GM19328 (cell line): Measurements from ENCODE around the gene PPFIA1.
"Not testable (repeated sequence)": the region's sequence is repeated elsewhere in the genome, so short reads cannot be mapped to it uniquely, and the experiment has no call there.

Source experiments
- ATAC-seq: cut with Tn5 transposase; IDR thresholded peaks from one replicate; pipeline ENCODE4 v1.9.1; 2021; ENCODE audit warnings: mild to moderate bottlenecking, moderate library complexity; ENCODE audit not compliant: unreplicated experiment

PPFIA1 gene

GRCh38 chr11:70383664-70384565 lies 113.4 kb downstream of the PPFIA1 start:
- ATAC-seq: no peak

DNA sequence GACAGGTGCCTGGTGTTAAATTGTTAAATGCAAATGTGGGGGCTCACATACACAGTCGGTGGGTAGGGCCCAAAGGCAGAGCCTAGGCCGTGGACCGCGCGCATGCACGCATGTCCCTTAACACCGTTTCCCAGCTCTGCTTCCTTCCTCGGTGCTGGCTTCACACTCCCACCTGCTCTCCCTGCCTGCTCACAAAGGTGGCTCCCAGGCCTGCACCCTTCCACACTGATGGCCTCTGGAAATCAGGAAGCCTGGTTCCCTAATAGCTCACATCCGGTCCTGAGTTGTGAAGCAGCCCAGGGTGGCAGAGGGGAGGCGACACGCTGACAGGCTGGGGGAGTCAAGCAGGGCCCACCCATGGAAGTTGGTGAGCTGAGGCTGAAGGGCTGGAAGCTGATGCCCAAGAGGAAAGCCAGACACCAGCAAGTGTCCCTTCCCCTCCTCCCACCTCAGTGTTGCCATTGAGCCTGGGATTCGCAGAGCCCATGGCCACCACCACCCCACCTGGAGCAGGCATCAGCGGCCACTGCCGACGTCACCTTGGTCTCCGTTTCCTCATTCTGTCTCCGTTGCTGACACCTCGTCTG lies 114.2 kb downstream of the PPFIA1 start:
- ATAC-seq: no peak

GRCh38 chr11:70387564-70387963 lies 117.1 kb downstream of the PPFIA1 start:
- ATAC-seq: no peak

DNA sequence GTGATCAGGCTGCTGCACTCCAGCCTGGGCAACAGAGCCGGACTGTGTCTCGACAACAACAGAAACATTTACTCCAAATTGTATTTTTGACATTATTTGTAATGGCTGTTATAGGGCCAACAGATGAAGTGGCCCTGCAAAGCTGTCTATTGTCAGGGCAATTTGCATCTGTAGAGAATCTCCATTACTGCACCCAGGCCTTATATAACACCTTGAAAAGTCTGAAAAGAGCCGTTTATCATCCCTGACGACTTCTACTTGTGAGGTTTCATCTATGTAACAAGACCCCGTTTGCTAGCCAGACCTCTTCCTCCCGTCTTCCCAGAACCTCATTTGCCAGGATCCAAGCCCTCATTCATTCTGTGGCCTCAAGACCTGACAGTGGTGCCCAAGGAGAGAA lies 118.7 kb downstream of the PPFIA1 start:
- no peak for ATAC-seq

- ATAC-seq: not testable (repeated sequence)
These were observed 120.4 kb downstream of the PPFIA1 start for GRCh38 chr11:70390882-70391281.

DNA sequence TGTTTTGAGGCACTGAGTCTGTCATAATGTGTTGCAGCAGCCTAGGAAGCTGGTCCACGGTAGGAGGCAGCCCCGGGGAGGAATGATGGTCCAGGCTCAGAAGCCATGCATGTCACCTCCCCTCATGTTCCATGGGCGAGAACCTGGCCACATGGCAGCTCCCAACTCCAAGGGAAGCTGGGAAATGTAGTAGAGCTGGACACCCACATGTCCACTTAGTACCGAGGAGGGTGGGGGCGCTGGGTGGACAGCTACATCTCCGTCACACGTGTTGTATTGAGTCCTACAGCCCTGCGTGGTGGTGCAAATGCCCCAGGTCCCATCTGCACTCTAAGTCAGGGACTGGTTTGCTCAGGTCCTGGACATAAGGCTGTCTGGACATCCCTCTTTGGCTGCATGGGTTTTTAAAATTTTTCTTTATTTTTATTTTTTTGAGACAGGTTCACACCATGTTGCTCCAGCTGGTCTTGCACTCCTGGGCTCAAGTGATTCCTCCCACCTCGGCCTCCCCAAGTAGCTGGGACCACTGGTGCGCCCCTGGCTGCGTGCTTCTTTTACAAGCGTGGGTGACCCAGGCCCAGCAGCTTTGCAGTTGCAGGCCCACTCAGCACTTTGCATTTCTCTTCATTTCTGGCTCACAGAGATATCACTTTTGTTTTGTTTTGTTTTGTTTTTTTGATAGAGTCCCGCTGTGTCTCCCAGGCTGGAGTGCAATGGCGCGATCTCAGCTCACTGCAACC lies 123.9 kb downstream of the PPFIA1 start:
- ATAC-seq: no peak

DNA sequence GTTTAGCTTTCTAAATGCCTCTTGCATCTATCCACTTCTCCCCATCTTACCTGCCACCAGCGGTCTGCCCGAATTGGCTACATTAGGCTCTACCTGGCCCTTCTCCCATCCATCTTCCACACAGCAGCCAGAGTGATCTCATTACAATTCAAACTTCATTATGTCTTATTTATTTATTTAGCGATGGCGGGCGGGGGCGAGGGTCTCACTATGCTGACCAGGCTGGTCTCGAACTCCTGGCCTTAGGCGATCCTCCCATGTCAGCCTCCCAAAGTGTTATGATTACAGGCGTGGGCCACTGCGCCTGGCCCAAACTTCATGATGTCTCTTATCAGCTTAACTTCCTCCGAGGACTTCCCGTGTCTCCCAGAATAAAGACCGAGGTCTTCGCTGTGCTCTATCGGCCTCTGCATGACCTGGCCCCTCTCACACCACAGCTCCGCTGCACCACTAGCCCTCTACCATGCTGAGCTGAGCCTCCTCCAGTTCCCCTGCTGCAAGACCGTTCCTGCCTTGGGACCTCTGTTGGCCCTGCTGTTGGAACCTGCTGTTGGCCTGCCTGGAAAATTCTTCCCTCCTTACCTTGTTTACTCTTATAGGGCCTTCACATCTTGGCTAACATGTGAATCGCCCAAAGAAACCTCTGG lies 127.0 kb downstream of the PPFIA1 start:
- no peak for ATAC-seq

GRCh38 chr11:70397983-70398833 lies 127.7 kb downstream of the PPFIA1 start, which contains the start of gene CTTN:
Gene CTTN, plus strand, starts transcription at chr11:70398529. Its CDS starts 8,769 bp downstream, at chr11:70407298.
- no peak for ATAC-seq

DNA sequence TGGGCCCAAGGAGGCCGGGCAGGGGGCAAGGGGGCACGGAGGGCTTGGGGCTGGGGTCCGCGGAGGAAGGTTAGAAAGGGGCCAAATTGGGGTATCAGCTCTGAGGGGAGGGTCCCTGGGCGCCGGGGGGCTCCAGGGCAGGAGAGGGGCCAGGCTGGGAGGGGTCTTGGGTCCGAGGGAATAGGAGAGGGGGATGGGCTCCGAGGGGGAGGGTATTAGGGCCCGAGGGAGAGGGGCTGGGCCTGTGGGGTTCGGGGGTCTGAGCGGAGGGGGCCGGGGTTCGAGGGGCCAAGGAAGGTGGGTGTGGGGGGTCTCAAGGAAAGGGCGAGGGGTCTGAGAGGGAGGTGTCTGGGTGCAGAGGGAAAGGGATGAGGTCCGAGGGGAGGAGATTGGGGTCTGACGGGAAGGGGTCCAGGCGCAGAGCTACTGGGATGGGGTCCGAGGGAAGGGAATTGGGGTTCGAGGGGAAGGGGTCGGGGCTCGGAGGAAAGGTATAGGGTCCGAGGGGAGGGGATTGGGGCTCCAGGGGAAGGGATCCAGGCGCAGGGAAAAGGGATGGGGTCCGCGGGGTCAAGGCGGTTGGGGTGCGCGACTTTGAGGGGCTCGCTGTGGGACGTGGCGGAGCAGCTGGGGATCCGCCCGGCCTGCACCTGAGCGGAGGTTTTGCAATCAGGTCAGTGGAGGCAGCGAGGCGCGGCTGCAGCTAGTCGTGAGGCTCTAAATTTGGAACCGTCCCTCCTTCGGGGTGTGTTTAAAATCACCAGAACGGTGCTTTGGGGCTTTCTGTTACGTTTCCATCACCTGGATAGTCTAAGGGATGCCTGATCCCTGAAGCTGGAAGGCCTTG lies 128.6 kb downstream of the PPFIA1 start:
- no peak for ATAC-seq

GRCh38 chr11:70399681-70400112 lies 129.2 kb downstream of the PPFIA1 start:
- no peak for ATAC-seq

DNA sequence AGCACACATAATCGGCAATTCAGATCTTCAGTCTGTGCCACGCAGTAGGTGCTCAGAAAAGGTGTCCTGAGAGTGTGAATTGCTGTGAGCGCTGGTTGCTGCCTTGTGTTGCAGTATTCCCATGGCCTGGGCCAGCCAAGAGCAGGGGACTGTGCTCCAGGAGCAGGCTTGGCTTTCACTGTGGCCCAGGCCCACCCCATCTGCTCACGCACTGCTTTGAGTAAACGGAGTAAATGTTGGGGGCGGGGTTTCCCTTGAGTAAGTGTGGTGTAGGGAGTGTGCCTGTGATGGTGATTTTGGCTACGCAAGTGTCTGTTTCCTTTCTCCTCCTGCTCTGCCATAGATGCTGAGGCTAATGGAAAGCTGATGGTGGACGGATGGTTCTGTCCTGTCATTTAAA lies 130.2 kb downstream of the PPFIA1 start:
- ATAC-seq: no peak

DNA sequence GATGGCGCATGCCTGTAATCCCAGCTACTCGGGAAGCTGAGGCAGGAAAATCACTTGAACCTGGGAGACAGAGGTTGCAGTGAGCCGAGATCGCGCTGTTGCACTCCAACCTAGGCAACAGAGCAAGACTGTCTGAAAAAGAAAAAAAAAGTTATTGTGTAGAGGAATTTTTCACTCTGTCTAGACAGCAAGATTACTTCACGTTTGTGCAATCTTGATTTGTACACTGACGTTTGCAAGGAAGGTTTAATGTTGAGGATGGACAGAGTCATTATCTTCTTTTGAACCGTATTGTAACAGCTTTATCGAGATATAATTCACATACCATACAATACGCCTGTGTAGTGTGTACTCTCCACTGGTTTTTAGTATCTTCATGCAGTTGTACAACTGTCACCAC lies 131.5 kb downstream of the PPFIA1 start:
- ATAC-seq: no peak

- ATAC-seq: no peak
These were observed 132.2 kb downstream of the PPFIA1 start for GRCh38 chr11:70402685-70403084.

GRCh38 chr11:70404244-70404643 lies 133.8 kb downstream of the PPFIA1 start:
- no peak for ATAC-seq

DNA sequence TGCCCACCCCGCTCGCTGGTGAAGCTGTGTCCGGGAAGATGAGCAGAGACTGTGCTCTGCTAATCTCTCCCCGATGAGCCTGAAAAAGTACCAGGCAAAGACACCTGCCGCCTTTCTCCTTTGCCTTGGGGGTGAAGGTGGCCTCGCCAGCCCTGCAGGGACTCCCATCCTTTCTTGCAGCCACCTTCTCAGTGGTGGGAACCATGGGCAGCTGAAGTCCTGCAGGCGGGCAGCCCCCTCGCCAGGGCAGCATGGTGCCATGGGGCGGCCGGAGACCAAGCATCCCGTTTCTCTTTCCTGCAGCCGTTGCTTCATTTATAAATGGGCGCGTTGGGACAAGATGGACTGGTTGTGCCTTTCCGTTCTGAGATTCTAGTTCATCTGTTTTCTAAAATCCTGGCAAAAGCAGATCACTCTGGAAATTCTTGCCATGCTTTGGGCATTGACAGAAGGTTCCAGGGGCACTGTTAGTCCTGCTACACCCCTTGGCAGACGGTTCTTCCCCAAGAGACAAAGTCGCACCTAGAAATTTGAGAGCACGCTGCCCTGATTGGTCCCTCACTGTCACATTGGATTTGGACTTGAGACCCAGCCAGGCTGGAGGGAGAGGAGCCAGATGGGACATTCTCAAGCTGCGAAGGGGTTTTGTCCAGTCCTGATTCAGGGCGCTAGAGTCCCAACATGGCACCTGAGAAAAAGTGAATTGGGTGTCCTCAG lies 135.3 kb downstream of the PPFIA1 start:
- no peak for ATAC-seq

DNA sequence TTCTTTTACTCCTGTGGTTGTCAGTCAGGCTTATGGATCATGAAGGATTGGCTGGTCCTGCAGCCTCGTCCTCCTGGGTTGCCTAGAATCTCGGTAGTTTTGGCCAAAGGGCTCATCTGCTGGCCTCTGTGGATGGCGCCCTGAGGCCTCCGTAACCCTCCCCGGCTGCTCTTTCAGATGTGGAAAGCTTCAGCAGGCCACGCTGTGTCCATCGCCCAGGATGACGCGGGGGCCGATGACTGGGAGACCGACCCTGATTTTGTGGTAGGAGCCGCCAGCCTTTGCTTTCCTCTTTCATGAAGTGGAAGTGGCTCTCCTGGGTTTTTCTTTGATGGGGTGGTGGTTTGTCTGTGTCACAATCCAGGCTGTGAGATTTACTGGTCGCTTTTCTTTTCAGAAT lies 136.6 kb downstream of the PPFIA1 start:
- no peak for ATAC-seq

DNA sequence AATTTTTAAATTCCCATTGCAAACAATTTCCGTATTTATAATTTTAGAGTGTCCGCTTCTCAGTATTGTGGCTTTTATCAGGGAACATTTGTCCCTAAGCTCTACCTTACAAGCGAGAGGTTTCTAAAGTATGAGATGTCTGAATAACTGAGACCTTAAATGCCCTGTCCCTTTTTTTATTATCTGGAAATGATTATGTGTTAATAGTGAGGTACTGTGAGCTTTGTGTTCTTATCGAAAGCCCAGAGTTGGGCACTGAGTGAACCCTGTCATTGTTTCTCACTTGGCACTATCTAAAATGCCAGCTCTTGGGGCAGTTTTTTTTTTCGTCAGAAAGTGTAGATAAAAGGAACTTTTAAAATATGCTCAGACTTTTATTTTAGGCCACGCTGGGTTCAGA lies 137.3 kb downstream of the PPFIA1 start:
- ATAC-seq: no peak

DNA sequence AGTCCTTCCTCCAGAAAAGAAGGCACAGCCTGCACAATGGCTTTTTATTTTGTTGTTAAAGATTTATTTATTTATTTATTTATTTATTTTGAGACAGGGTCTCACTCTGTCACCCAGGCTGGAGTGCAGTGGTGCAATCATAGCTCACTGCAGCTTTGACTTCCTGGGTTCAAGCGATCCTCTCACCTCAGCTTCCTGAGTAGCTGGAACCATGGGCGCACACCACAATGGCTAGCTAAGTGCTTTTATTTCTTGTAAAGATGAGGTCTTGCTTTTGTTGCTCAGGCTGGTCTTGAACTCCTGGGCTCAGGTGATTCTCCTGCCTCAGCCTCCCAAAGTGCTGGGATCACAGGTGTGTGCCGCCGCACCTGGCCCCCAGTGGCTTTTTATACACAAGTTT lies 137.8 kb downstream of the PPFIA1 start:
- not testable (repeated sequence) for ATAC-seq

DNA sequence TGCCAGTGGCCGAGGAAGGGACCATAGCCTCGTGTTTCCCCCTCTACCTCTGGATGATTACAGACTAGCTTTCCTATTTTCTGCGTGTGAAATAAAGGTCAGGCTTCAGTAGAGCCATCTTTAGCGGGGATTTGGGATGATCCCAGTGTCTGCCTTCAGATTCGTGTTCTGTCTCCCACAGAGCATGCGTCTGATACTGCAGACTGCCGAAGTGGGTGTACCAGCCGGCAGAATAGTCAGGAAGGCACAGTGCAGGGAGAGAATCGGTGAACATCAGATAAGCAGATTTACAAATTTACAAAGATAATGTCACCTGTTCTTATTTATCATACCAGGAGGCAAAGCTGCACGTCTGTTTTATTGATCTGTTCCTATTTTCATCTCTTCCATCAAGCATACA lies 138.9 kb downstream of the PPFIA1 start:
- no peak for ATAC-seq
